SJCRH30 (cell line): ENCODE results near the gene PTGFRN. TPM values are rescaled to one million over a fixed set of nuclear protein-coding genes. Genes with fewer than 3 reads are reported as not detected.

Experiments
- DNase-seq, 2 experiments: peaks; one replicate each; pipeline ENCODE4 v3.0.0-alpha.2; 2015 to 2020
- H3K27ac ChIP-seq: fragments of 250-450 bp; sonication (Bioruptor Pico); 2 replicates; pipeline ENCODE4 v1.5.1; 2020; ENCODE audit warnings: mild to moderate bottlenecking, moderate library complexity
- H3K27me3 ChIP-seq: fragments of 250-450 bp; sonication (Bioruptor Pico); 2 replicates; pipeline ENCODE4 v1.5.1; 2020; ENCODE audit warnings: mild to moderate bottlenecking, moderate library complexity
- H3K36me3 ChIP-seq: fragments of 250-450 bp; sonication (Bioruptor Pico); 2 replicates; pipeline ENCODE4 v1.5.1; 2020; ENCODE audit warnings: mild to moderate bottlenecking, moderate library complexity
- H3K4me1 ChIP-seq: fragments of 250-450 bp; sonication (Bioruptor Pico); 2 replicates; pipeline ENCODE4 v1.5.1; 2020; ENCODE audit warnings: mild to moderate bottlenecking, moderate library complexity
- H3K4me3 ChIP-seq: fragments of 250-450 bp; sonication (Bioruptor Pico); 2 replicates; pipeline ENCODE4 v1.5.1; 2020; ENCODE audit warnings: mild to moderate bottlenecking, moderate library complexity
- H3K9me3 ChIP-seq: fragments of 250-450 bp; sonication (Bioruptor Pico); replicated peaks from 2 replicates; pipeline ENCODE4 v1.5.1; 2020; ENCODE audit warnings: mild to moderate bottlenecking, moderate library complexity
- total RNA-seq: library from RNA; depleted of rRNA; stranded (reverse); fragments of >200 nt; shearing (Covaris generic); gene quantifications from 2 replicates; pipeline ENCODE4 v1.2.3, GENCODE V29; 2014; rRNA removed

PTGFRN gene
- total RNA-seq, 1 experiment from 2014 or later: 146 TPM

DNA sequence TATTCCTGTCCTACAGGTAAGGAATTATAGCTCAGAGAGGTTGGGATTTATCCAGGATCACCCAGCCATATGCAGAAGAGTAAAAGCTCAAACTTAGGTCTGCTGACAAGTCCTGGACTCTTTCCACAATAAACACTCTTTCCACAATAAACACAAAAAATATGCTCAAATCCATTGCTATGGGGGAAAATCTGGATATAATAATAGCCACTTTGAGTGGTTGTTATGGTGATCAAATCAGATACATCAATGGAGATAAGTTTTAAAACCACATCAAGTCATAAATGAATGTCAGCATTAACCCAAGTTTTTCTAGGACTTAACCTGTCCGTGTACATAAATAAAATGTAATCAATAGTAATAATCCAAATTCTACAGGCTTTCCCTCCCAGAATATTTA lies 128.1 kb downstream of the PTGFRN start:
- H3K27me3 ChIP-seq: no peaks in the 10 kb centered on the region
- no peaks in the 10 kb centered on the region for H3K36me3 ChIP-seq
- H3K4me1 ChIP-seq: no peaks in the 10 kb centered on the region
- H3K27ac ChIP-seq: no peak overlapping the region
- no peaks in the 10 kb centered on the region; the same call in 1 of the 2 replicates for H3K9me3 ChIP-seq
- DNase-seq: no peak
- no peak overlapping the region for H3K4me3 ChIP-seq

DNA sequence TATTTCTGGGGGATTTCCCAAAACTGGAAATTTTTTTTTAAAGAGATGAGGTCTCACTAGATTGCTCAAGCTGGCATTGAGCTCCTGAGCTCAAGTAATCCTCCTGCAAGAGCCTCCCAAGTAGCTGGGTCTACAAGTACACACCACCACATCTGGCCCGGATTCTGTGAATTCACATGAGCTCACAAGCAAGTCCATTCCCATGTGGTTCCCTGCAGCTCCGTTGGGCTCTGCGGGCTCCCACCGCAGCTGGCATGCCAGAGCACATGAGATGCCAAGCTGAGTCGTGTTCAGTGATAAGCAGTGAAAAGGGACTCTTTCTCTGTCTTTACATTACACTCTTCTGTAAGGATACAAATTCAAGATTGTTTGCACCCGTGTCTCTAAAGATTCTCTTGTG lies 128.5 kb downstream of the PTGFRN start:
- H3K4me3 ChIP-seq: no peak overlapping the region
- no peak for DNase-seq
- H3K27me3 ChIP-seq: no peaks in the 10 kb centered on the region
- no peaks in the 10 kb centered on the region for H3K4me1 ChIP-seq
- H3K9me3 ChIP-seq: no peaks in the 10 kb centered on the region; the same call in 1 of the 2 replicates
- no peaks in the 10 kb centered on the region for H3K36me3 ChIP-seq
- no peak overlapping the region for H3K27ac ChIP-seq

Other genes starting within 250 kb of the PTGFRN start
- 20.8 and 22.7 TPM in 2 replicates for gene IGSF3, start 242.2 kb upstream of the PTGFRN start, total RNA-seq
- gene CD2, start 155.5 kb upstream of the PTGFRN start, total RNA-seq: not detected in 2 replicates
- gene CD101, start 91.8 kb downstream of the PTGFRN start, total RNA-seq: 1.7 and 2.3 TPM in 2 replicates
- gene TTF2, start 150.4 kb downstream of the PTGFRN start, total RNA-seq: 58.4 and 61.3 TPM in 2 replicates
- gene TRIM45, start 211.8 kb downstream of the PTGFRN start, total RNA-seq: 15.9 and 16.1 TPM in 2 replicates